ENCODE data around the gene BCR.

DNA sequence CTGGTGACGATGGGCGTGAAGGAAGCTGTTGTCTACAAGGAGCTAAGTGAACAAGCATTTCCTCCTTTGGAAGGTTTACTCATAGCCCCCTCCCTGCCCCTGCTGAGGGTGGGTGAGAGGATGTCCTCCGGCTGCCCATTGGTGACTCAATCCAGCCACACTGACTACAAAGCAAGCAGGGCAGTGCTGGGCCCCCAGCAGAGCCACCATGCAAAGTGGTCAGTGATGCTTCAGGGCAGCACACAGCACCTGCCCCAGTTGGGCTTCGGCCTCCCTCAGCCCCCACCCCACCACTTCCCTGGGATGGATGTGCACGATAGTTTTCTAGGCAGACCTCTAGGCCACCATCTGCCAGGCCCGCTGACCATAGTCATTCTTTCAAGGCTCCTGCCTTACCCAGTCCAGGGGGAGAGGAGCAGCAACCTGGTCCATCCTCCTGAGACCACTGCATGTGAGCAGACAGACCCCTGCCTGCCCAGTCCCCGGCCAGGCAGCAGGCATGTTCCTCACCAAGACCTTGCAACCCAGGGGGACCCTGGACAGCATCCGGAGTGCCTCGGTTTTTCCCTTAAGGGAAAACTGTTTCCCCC lies 125.1 kb downstream of the BCR start:
- TF ChIP-seq, protein P1, sequence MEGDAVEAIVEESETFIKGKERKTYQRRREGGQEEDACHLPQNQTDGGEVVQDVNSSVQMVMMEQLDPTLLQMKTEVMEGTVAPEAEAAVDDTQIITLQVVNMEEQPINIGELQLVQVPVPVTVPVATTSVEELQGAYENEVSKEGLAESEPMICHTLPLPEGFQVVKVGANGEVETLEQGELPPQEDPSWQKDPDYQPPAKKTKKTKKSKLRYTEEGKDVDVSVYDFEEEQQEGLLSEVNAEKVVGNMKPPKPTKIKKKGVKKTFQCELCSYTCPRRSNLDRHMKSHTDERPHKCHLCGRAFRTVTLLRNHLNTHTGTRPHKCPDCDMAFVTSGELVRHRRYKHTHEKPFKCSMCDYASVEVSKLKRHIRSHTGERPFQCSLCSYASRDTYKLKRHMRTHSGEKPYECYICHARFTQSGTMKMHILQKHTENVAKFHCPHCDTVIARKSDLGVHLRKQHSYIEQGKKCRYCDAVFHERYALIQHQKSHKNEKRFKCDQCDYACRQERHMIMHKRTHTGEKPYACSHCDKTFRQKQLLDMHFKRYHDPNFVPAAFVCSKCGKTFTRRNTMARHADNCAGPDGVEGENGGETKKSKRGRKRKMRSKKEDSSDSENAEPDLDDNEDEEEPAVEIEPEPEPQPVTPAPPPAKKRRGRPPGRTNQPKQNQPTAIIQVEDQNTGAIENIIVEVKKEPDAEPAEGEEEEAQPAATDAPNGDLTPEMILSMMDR (IDR thresholded peaks at IDR 0.05) = no peak
- TF ChIP-seq POLR2A (IDR thresholded peaks at IDR 0.05) = no peak
- no peak for TF ChIP-seq EP300 (IDR thresholded peaks at IDR 0.05; ENCODE audit: low read depth)

Measured in transverse colon (tissue), 3 donors.